Medulla oblongata (tissue), 1 donor: ENCODE data around the gene SPTBN5.

Source experiments
- DNase-seq: peaks from one replicate; pipeline ENCODE4 v3.0.0-alpha.2; 2015; ENCODE audit errors: extremely low spot score

Gene SPTBN5

GRCh38 chr15:41903782-41904181 is 9.9 kb upstream of the SPTBN5 start:
- DNase-seq = no peak

GRCh38 chr15:41901431-41901830 is 7.6 kb upstream of the SPTBN5 start:
- DNase-seq = no peak

GRCh38 chr15:41900526-41901380 is 6.9 kb upstream of the SPTBN5 start:
- no peak for DNase-seq

DNA sequence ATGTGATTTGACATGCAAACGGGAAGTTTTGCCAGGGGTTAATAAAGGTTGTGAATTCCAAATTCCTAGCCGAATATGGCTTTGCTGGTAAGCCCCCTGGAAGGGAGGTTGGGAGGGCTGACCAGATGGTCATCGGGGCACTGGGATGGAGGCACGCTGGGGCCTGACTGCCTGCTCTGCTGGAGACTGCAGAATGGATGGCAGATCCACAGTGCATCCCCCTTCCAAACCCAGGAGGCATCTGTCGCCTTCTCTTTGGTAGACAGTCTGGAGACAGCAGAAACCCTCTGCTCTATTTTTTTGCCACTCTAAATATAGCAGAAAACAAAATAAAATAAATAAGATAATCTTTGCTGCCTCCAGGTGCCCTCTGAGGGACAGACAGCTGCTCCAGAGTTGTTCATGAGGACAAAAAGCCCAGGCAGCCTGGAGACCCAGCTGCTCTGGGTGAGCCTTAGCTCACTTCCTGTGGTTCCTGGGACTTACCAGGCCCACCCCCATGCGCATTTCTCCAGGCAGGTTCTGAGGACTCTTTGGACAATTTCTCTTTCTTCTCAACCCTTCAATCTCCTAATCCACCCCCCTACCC is 6.1 kb upstream of the SPTBN5 start:
- no peak for DNase-seq

GRCh38 chr15:41897363-41897799 is 3.5 kb upstream of the SPTBN5 start:
- no peak for DNase-seq

DNA sequence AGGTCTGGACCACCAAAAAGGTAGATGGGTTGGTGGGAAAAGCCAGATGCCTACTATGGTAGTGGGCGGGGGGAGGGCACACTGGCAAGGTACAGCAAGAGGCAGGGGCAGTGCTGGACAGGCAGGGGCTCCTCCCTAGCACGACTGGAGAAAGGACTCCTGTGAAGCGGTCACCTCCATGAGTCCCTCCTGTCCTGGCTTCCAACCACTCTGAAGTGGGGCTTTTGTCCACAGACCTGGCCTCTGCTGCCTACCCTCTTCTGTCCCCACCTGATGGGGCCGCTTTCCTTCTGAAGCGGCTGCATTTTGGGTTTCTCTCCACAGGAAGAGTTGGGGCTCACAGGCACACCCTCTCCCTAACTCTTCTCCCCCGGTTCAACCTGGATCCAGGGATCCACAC is 2.7 kb upstream of the SPTBN5 start:
- DNase-seq = no peak

GRCh38 chr15:41895957-41896356 is 2.1 kb upstream of the SPTBN5 start:
- no peak for DNase-seq

DNA sequence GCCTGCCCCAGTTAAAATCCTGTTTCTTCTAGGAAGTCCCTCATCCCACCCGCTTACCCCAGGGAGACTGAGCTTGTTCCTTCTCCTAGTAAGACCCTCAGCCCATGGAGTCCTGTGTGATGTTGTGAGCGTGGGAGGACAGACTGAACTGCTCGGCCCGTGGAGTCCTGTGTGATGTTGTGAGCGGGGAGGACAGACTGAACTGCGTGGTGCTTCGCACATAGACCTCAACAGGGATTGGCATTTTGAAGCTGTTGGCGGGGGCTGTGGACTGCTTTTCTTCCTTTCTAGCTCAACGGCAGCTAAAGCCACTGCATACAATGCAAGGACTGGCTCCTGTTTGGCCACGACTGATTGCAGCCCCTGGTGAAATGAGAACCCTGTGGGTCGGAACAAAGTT is 1.6 kb upstream of the SPTBN5 start:
- no peak for DNase-seq

DNA sequence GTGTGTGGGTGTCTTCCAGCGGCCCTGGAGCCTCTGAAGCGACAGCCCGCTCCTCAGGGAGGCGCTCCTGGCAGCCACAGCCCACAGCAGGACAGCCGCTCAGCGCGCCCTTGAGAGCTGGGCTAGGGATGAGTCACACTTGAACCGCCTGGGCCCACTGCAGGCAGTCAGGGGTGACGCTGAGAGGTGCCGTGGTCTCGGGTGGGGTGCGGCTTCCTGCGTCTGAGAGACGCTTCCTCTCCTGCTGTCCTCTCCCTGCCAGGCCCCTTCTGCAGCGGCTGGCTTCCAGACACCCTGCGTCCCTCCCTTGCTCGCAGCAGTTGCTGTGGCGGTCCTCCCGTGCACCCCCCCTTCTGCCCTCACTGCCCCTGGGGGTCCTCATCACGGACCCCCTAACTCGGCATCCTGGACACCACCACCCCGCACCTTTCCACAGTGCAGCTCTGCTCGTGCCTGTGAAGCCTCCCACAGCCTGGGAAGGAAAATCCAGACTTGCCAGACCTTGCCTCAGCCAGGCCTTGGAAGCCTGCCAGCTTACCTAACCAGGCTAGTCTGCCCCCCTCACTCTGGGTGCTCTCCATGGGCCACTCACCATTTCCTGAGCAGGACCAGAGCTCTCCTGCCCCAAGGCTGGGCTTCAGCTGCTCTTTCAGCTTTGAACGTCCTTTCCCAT is 1.1 kb upstream of the SPTBN5 start:
- no peak for DNase-seq

DNA sequence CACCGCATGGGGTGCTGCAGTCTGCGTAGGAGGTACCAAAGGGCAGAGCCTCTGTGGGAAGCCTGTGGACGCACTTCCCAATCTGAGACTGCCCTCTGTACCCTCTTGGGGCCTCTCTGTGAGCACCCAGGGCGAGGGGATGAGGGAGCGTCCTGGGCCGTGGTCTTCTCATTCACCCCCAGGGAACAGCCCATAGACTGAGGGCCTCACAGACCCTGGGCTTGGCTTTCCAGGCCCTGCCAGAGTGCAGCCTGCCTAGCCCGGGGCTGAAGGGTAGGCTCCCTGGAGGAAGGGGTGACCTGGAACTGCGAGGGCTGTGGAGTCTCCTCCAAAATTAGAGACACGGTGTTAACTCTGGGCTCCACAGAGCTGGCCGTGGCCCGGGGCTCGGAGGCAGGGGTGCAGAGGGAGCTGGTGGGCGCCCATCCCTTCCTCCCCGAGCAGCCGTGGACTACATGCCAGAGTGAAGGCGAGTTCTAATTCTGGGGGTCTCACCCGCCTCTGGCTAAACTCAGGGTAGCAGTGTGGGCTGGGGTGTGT is 468 bp upstream of the SPTBN5 start:
- DNase-seq = no peak

GRCh38 chr15:41892621-41893421 is 1.0 kb downstream of the SPTBN5 start:
- DNase-seq = no peak

- no peak for DNase-seq
Observed at GRCh38 chr15:41891946-41892345, 1.9 kb downstream of the SPTBN5 start.

DNA sequence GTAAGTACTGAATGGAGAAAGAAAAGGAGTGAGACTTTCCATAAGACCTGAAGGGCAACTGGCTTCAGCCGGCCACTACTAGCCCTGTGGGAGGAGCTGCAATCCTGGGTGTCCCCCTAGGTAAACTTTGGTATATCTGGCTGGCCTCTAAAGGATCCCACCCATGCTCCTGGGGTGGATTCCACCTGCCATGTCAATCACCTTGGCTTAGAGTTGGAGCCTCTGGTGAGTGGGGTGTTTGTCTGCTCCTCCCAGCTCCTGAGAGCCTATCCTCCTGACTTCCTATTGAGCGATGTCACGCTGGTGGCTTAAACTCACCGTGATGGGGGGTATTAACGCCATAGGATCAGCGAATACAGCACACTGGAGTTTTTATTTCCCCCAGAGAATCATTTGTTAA is 2.6 kb downstream of the SPTBN5 start:
- DNase-seq = no peak

DNA sequence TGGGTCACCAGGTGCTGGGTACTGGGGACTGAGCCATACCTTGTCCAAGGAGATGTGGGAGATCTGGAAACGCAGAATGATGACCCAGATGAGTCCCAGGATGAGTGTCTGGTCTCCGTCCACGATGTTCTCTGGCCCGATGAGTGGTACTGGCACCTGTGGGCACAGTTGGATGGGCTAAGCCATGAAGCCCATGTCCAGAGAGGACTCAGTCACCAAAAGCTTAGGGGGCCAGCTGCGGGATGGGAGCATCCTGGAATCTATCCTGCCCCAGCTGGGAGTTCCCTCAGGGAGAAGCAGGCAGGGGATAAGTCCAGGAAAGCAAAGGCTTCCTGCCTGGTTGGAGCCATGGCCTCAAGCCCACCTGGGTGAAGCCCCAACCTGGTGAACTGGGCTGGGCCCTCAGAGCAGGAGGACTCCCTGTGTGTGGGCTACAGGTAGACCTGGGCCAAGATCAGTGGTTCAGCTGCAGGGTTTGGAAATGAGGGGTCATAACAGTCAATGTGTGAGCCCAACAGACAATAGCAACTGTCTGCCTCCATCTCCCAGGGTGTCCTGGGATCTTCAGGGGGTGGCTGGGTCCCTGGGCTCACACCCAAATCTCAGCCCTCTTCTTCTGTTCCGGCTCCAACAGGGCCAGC is 3.7 kb downstream of the SPTBN5 start:
- DNase-seq = no peak

- no peak for DNase-seq
Observed at GRCh38 chr15:41888662-41889253, 5.1 kb downstream of the SPTBN5 start.

GRCh38 chr15:41887893-41888292 is 6.0 kb downstream of the SPTBN5 start:
- DNase-seq = no peak

DNA sequence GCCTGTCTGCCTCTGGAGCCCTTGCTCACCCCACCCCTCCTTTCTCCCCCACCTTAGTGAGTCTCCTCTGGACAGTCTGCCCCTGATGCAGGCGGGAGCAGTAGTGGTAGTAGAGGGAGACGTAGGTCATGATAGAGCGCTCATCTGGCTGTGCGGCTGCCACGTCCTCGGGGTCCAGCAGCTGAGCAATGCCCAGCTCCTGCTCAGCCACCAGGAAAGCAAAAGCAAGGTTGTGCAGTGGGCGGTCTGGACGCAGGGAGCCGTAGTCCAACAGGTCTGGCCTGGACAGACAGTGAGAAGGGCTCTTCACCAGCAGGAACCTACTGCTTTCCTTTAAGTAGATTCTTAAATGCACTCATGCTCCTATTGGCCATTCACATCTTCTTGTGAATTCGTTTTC is 6.7 kb downstream of the SPTBN5 start:
- no peak for DNase-seq

DNA sequence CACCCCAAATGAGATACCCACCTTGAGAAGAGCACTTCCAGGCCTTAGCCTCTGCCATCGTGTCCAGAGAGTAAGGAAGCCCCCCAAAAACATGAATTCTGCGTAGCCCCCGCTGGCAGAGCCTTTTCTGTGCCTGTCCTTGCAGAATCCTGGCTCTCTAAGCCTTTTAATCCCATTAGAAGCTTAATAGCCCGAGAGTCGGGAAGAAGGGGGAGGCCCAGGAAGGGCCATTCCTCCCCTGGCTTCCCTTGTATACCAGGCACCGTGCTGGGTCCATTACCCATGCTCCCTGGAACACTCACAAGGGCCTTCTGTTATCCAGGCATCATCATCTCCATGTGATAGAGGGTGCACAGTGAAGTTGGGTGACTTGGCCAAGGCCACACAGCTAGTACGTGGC is 7.1 kb downstream of the SPTBN5 start:
- no peak for DNase-seq

DNA sequence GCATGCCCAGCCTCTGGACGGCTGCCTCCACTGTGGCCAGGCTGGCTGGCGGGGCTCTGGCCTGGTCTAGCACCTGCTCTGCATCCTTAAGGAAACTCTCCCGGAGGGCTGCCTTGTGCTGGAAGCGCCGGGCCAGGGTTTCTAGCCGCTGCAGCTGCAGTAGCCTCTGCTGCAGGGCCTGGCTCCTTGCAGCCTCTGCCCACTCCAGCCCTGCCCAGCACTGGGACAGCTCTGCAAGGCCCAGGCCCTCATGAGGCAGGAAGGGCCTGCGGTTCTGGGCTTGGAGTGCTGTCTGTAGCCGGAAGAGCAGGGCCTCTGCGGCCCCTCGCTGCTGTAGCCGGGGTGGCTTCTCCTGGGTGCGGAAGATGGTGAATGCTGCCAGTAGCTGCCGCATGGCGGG is 8.0 kb downstream of the SPTBN5 start:
- DNase-seq = no peak

- no peak for DNase-seq
Observed at GRCh38 chr15:41885321-41885720, 8.5 kb downstream of the SPTBN5 start.

GRCh38 chr15:41884458-41884857 is 9.4 kb downstream of the SPTBN5 start:
- no peak for DNase-seq
